ENCODE measurements around the gene ERICH4.
"Not testable (repeated sequence)": the region's sequence is repeated elsewhere in the genome, so short reads cannot be mapped to it uniquely, and the experiment has no call there.

The ERICH4 gene

DNA sequence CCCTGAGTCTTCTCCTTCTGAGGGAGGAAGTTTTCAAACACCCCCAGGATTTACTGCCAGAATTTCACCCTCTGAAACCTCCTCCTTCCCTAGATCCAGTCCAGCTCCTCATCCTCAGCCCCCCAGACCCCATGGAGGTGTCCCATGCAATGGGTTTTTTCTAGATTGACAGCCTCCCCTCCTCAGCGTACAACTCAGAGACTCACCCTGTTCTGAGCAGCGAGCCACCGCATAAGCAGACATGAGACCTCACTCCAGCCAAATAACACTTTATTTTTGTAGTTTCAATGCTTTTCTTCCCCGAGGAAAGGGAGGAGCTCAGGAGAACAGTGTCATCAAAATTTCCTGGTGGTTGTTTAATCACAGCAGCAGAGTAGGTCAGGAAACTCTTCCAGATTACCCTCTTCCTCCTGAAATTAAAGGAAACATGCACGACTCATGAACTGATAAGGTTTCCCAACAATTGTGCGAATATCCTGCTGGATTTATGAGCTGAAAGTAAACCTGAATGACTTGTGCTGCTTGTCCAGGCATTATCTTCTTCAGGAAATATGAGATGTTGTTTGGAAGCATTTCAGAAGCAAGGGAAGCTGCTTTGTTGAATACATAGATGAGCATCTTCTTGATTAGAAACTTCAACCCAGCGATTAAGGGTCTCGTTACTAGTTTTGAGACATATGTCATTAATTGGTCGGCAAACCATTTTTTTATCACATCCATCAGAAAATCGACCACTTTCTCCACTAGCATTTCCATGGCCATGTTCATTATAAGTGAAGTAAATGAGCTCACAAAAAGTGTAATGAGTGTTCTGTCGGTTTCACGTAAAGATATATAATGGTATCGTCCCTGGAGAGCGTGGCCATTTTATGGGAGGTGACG, 36.2 kb downstream of the ERICH4 start:
- DNase-seq (ENCODE audit: low read depth): no peak

DNA sequence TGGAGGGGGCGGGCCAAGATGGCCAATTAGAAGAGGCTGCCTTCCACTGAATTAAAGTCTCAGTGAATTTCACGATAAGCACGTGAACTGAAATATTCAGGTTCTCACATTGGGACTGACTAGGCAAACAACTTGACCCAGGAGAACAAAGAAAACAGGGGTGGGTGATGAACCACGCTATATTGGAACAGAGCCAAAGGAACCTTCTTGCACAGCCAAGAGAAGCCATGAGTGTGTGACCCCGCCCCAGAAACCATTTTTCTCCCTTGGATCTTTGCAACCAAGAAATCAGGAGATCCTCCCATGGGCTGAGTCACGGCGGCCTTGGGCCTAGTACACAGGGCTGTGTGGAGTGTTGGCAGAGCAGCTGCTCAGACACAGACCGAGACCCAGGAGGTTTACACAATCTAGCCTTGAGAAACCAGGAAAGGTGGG, 36.8 kb downstream of the ERICH4 start:
- no peak for DNase-seq (ENCODE audit: low read depth)

DNA sequence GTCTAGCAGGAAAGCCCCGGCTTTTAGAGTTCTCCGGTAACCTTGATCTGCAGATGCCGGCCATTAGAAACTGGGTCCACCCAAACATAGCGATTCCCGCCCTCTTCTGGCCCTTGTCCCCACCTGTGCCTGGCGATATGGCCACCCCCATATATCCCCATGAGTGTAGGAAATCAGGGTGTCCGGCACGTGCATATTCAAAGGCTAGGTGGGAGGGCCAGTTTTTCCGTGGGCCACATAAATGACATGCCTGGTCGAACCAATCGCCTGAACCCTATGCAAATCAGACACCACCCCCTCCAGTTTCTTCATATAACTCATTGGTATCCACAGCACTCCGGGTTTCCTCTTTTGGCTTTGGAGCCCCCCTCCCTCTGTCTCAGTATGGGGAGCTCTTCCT, 37.4 kb downstream of the ERICH4 start:
- no peak for DNase-seq (ENCODE audit: low read depth)

GRCh38 chr19:41484822-41485221, 41.9 kb downstream of the ERICH4 start:
- DNase-seq (ENCODE audit: low read depth): no peak

- not testable (repeated sequence) for DNase-seq (ENCODE audit: low read depth)
Observed at GRCh38 chr19:41486953-41487352, 44.0 kb downstream of the ERICH4 start.

GRCh38 chr19:41492843-41493242, 49.9 kb downstream of the ERICH4 start:
- no peak for DNase-seq (ENCODE audit: low read depth)
